B cell (primary cell): ENCODE results near the gene CCL26.

Experiments
- EZH2 ChIP-seq: IDR thresholded peaks from 2 replicates; pipeline ENCODE4 v1.6.1; 2012; ENCODE audit warnings: borderline replicate concordance, low read depth, mild to moderate bottlenecking, moderate library complexity, low read length; ENCODE audit not compliant: insufficient read depth, poor library complexity, severe bottlenecking
- TF ChIP-seq, protein P1 (sequence below): fragments of 200-600 bp; IDR thresholded peaks from one replicate; pipeline ENCODE4 v1.8.0; 2022; ENCODE audit warnings: antibody characterized with exemption, mild to moderate bottlenecking

DNA sequence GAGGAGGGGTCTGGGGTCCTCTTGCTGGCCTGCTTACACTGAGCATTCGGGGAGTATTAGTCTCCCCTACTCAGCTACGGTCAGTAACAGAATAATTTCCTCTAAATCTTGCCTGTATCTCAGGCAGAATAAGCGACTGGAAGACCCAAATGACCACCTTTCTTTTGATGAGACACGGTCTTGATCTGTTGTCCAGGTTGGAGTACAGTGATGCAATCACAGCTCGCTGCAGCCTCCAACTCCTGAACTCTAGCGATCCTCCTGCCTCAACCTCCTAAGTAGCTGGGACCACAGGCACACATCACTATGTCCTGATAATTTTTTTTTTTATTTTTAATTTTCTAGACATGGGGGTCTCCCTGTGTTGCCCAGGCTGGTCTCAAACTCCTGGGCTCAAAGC, 24.4 kb upstream of the CCL26 start:
- TF ChIP-seq, protein P1, sequence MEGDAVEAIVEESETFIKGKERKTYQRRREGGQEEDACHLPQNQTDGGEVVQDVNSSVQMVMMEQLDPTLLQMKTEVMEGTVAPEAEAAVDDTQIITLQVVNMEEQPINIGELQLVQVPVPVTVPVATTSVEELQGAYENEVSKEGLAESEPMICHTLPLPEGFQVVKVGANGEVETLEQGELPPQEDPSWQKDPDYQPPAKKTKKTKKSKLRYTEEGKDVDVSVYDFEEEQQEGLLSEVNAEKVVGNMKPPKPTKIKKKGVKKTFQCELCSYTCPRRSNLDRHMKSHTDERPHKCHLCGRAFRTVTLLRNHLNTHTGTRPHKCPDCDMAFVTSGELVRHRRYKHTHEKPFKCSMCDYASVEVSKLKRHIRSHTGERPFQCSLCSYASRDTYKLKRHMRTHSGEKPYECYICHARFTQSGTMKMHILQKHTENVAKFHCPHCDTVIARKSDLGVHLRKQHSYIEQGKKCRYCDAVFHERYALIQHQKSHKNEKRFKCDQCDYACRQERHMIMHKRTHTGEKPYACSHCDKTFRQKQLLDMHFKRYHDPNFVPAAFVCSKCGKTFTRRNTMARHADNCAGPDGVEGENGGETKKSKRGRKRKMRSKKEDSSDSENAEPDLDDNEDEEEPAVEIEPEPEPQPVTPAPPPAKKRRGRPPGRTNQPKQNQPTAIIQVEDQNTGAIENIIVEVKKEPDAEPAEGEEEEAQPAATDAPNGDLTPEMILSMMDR, result no peak
- TF ChIP-seq EZH2, result no peak
